Thyroid gland (tissue), 4 donors: ENCODE results near the gene RPS6KC1. TPM values are rescaled to one million over a fixed set of nuclear protein-coding genes. Genes with fewer than 3 reads are reported as not detected.

Experiments
- DNase-seq, 2 donors: peaks; one replicate each; pipeline ENCODE4 v3.0.0-alpha.2; 2019
- H3K27ac ChIP-seq, 3 donors: fragments of 200-600 bp; sonication (generic); 1 replicate in 2 of 3; 2 replicates in 1 of 3; pipeline ENCODE4 v1.5.1; 2016 to 2019; ENCODE audit warnings: mild to moderate bottlenecking in 1 of 3, moderate library complexity in 1 of 3
- H3K27me3 ChIP-seq: fragments of 200-600 bp; sonication (generic); one replicate; pipeline ENCODE4 v1.5.1; 2019
- H3K36me3 ChIP-seq, 2 donors: fragments of 200-600 bp; sonication (generic); one replicate each; pipeline ENCODE4 v1.5.1; 2016 to 2019
- H3K4me1 ChIP-seq, 2 donors: fragments of 200-600 bp; sonication (generic); one replicate each; pipeline ENCODE4 v1.5.1; 2017 to 2019
- H3K4me3 ChIP-seq, 3 donors: fragments of 200-600 bp; sonication (generic); replicated peaks in 1 of 3; 1 replicate in 2 of 3; 2 replicates in 1 of 3; pipeline ENCODE4 v1.5.1; 2016; ENCODE audit warnings: mild to moderate bottlenecking in 1 of 3
- H3K9me3 ChIP-seq: fragments of 200-600 bp; sonication (generic); one replicate; pipeline ENCODE4 v1.5.1; 2017
- POLR2A ChIP-seq, 2 donors: fragments of 450-650 bp; IDR thresholded peaks; one replicate each; pipeline ENCODE4 v1.6.1; 2017; ENCODE audit warnings: antibody characterized with exemption in 2 of 2, mild to moderate bottlenecking in 2 of 2, moderate library complexity in 1 of 2
- WGBS, 2 donors: methylation state at CpG; one replicate each; pipeline ENCODE4 v1.1.5; 2017; 5-methylcytosine and 5-hydroxymethylcytosine counted together
- intact Hi-C: fragments of 100-400 bp; cut with DNase I; formaldehyde crosslinking; loops from one replicate; pipeline ENCODE4 v1.15.1; 2023
- total RNA-seq, 4 donors: library from RNA; depleted of rRNA; stranded (reverse); fragments of >200 nt; gene quantifications; one replicate each; pipeline ENCODE4 v1.2.3, GENCODE V29; 2016
- TF ChIP-seq, protein P1 (sequence below), 6 experiments: fragments of 200-600 bp in 3 of 6; fragments of 450-650 bp in 3 of 6; sonication (generic) in 3 of 6; IDR thresholded peaks; one replicate each; pipeline ENCODE4 v1.5.1; 2016 to 2019; ENCODE audit warnings: antibody characterized with exemption in 6 of 6, mild to moderate bottlenecking in 2 of 6, inconsistent platforms in 1 of 6, moderate library complexity in 1 of 6

RPS6KC1 gene
- total RNA-seq, 4 donors from 2014 or later = 20.3 to 29.9 (median 22.1) TPM

GRCh38 chr1:213163278-213163711, 112.3 kb downstream of the RPS6KC1 start:
- no peak overlapping the region for H3K4me3 ChIP-seq
- DNase-seq = no peak
- no peak for TF ChIP-seq POLR2A (IDR thresholded peaks at IDR 0.05)
- TF ChIP-seq, protein P1, sequence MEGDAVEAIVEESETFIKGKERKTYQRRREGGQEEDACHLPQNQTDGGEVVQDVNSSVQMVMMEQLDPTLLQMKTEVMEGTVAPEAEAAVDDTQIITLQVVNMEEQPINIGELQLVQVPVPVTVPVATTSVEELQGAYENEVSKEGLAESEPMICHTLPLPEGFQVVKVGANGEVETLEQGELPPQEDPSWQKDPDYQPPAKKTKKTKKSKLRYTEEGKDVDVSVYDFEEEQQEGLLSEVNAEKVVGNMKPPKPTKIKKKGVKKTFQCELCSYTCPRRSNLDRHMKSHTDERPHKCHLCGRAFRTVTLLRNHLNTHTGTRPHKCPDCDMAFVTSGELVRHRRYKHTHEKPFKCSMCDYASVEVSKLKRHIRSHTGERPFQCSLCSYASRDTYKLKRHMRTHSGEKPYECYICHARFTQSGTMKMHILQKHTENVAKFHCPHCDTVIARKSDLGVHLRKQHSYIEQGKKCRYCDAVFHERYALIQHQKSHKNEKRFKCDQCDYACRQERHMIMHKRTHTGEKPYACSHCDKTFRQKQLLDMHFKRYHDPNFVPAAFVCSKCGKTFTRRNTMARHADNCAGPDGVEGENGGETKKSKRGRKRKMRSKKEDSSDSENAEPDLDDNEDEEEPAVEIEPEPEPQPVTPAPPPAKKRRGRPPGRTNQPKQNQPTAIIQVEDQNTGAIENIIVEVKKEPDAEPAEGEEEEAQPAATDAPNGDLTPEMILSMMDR (IDR thresholded peaks at IDR 0.05) = no peak
- WGBS, 2 donors = 81 to 83% methylated on average over 3 of the region's 3 CpGs
- H3K27ac ChIP-seq = no peak overlapping the region
- intact Hi-C loops = no loop called here
- no peaks in the 10 kb centered on the region for H3K36me3 ChIP-seq
- no peaks in the 10 kb centered on the region for H3K27me3 ChIP-seq
- H3K9me3 ChIP-seq = no peaks in the 10 kb centered on the region
- no peaks in the 10 kb centered on the region for H3K4me1 ChIP-seq

- TF ChIP-seq, protein P1 (IDR thresholded peaks at IDR 0.05) = no peak
- TF ChIP-seq POLR2A (IDR thresholded peaks at IDR 0.05) = no peak
- Histone ChIP-seq H3K27ac (no peak overlapping the region), H3K4me3 (no peak overlapping the region), H3K9me3 (no peaks in the 10 kb centered on the region), H3K4me1 (no peaks in the 10 kb centered on the region), H3K36me3 (no peaks in the 10 kb centered on the region), H3K27me3 (no peaks in the 10 kb centered on the region)
- DNase-seq = no peak
- intact Hi-C loops = no loop called here
- WGBS, 2 donors = 95 to 97% methylated on average over 3 of the region's 3 CpGs
These were observed 113.5 kb downstream of the RPS6KC1 start for GRCh38 chr1:213164561-213164960.

- intact Hi-C loops = no loop called here
- TF ChIP-seq, protein P1 (IDR thresholded peaks at IDR 0.05) = no peak
- Histone ChIP-seq H3K27ac (no peak overlapping the region), H3K9me3 (no peaks in the 10 kb centered on the region), H3K4me1 (no peaks in the 10 kb centered on the region), H3K36me3 (no peaks in the 10 kb centered on the region), H3K4me3 (no peak overlapping the region), H3K27me3 (no peaks in the 10 kb centered on the region)
- WGBS, 2 donors = 61 to 78% methylated on average over 3 of the region's 3 CpGs
- no peak for DNase-seq
These were observed 115.8 kb downstream of the RPS6KC1 start for GRCh38 chr1:213166852-213167251.

DNA sequence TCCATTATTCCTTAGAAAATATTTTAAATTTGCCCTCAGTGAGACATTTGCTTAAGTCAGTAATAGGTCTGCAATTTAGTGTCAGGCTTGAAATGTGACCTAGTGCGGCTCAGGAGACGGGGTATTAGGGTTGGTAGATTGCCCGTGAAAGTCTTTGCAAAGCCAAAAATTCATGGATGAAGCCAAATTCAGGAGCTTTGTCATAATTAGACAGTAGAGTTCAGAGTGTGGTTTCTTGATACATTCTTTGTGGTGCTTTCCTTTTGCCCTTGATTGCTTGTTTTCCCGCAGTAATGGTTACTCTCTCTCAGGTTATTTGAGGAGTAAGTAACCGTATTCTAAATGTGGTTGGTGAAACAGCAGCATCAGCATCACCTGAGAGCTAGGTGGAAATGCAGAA, 120.7 kb downstream of the RPS6KC1 start:
- Histone ChIP-seq H3K4me1 (no peaks in the 10 kb centered on the region), H3K27me3 (no peaks in the 10 kb centered on the region), H3K36me3 (no peaks in the 10 kb centered on the region), H3K9me3 (no peaks in the 10 kb centered on the region), H3K4me3 (no peak overlapping the region), H3K27ac (no peak overlapping the region)
- WGBS, 2 donors = 97 to 98% methylated on average over 5 of the region's 5 CpGs
- DNase-seq = no peak
- no peak for TF ChIP-seq POLR2A (IDR thresholded peaks at IDR 0.05)
- TF ChIP-seq, protein P1 (IDR thresholded peaks at IDR 0.05) = no peak
- intact Hi-C loops = no loop called here

DNA sequence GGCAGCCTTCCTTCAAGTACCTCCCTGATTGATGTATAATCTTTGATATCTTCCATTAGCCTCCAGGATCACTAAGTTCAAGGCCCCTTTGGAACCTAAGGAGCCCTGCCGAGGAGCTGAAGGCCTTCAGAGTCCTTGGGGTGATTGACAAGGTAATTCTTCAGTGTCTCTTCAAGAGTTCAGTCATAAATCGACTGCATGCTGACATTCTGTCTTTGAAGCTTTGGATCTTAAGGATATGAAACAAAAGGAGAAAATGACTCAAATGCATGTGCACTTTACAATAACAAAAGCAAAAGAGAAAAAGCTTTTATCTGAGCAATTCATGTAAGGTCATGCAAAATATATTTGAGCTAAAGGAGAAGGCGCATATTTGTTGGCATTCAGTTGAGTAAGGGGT, 125.3 kb downstream of the RPS6KC1 start:
- intact Hi-C loops = no loop called here
- TF ChIP-seq, protein P1 (IDR thresholded peaks at IDR 0.05) = no peak
- no peak for TF ChIP-seq POLR2A (IDR thresholded peaks at IDR 0.05)

More for the DNA sequence above, 125.3 kb downstream of the RPS6KC1 start:
- H3K4me1 ChIP-seq = no peaks in the 10 kb centered on the region
- H3K9me3 ChIP-seq = no peaks in the 10 kb centered on the region
- DNase-seq = no peak
- 81 to 85% methylated on average over 3 of the region's 3 CpGs for WGBS, 2 donors
- no peaks in the 10 kb centered on the region for H3K27me3 ChIP-seq
- no peak overlapping the region for H3K4me3 ChIP-seq
- no peak overlapping the region for H3K27ac ChIP-seq
- no peaks in the 10 kb centered on the region for H3K36me3 ChIP-seq
